ENCODE measurements around the gene PCDHB9. TPM values are rescaled to one million over a fixed set of nuclear protein-coding genes. Genes with fewer than 3 reads are reported as not detected.
"Not testable (repeated sequence)": the region's sequence is repeated elsewhere in the genome, so short reads cannot be mapped to it uniquely, and the experiment has no call there.

Gene PCDHB9
- total RNA-seq, 1 donor from 2014 or later: 1.2 TPM

- Histone ChIP-seq H3K27me3 (ENCODE audit: low read depth) (peaks cover 86% of the 10 kb centered on the region), H3K9me3 (replicated peaks) (peaks cover 86% of the 10 kb centered on the region), H3K27ac (replicated peaks) (no peak overlapping the region), H3K36me3 (no peaks in the 10 kb centered on the region), H3K4me1 (no peaks in the 10 kb centered on the region), H3K4me3 (peak overlapping the region; percentile 19)
- no peak for DNase-seq
- intact Hi-C loops (cut with micrococcal nuclease): no loop called here
- peak; percentile 14 for TF ChIP-seq CTCF (IDR thresholded peaks at IDR 0.05; ENCODE audit: borderline replicate concordance)
Observed at GRCh38 chr5:141155540-141156374, 31.2 kb upstream of the PCDHB9 start.

- H3K27me3 ChIP-seq (ENCODE audit: low read depth): peaks cover 70% of the 10 kb centered on the region
- H3K4me3 ChIP-seq; H3K36me3 ChIP-seq; intact Hi-C loops (cut with micrococcal nuclease); DNase-seq; H3K27ac ChIP-seq (replicated peaks); H3K4me1 ChIP-seq: not testable (repeated sequence)
- peaks cover 80% of the 10 kb centered on the region for H3K9me3 ChIP-seq (replicated peaks)
Observed at GRCh38 chr5:141157356-141157755, 29.6 kb upstream of the PCDHB9 start.

DNA sequence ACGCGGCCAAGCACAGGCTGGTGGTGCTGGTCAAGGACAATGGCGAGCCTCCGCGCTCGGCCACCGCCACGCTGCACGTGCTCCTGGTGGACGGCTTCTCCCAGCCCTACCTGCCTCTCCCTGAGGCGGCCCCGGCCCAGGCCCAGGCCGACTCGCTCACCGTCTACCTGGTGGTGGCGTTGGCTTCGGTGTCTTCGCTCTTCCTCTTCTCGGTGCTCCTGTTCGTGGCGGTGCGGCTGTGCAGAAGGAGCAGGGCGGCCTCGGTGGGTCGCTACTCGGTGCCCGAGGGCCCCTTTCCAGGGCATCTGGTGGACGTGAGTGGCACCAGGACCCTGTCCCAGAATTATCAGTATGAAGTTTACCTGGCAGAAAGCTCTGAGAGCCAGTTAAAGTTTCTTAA lies 29.1 kb upstream of the PCDHB9 start:
- H3K36me3 ChIP-seq; DNase-seq; H3K4me1 ChIP-seq; intact Hi-C loops (cut with micrococcal nuclease); H3K27ac ChIP-seq (replicated peaks); H3K4me3 ChIP-seq: not testable (repeated sequence)
- H3K9me3 ChIP-seq (replicated peaks): peaks cover 80% of the 10 kb centered on the region
- H3K27me3 ChIP-seq (ENCODE audit: low read depth): peaks cover 64% of the 10 kb centered on the region

- Histone ChIP-seq H3K4me3 (peak within 1 kb of the TSS; percentile 46), H3K36me3 (peaks cover 8% of the 10 kb centered on the region), H3K27me3 (ENCODE audit: low read depth) (peaks cover 76% of the 10 kb centered on the region), H3K9me3 (replicated peaks) (peaks cover 58% of the 10 kb centered on the region), H3K4me1 (no peaks in the 10 kb centered on the region), H3K27ac (replicated peaks) (no peak within 1 kb of the TSS)
- intact Hi-C loops (cut with micrococcal nuclease): no loop called here
- TF ChIP-seq CTCF (IDR thresholded peaks at IDR 0.05; ENCODE audit: borderline replicate concordance): peak; percentile 56
- no peak for DNase-seq
Observed at GRCh38 chr5:141172381-141173204, 14.4 kb upstream of the PCDHB9 start, which contains the start of gene PCDHB7. Gene PCDHB7 (plus strand): TSS chr5:141172644. CDS start chr5:141172836, 192 bp downstream.

DNA sequence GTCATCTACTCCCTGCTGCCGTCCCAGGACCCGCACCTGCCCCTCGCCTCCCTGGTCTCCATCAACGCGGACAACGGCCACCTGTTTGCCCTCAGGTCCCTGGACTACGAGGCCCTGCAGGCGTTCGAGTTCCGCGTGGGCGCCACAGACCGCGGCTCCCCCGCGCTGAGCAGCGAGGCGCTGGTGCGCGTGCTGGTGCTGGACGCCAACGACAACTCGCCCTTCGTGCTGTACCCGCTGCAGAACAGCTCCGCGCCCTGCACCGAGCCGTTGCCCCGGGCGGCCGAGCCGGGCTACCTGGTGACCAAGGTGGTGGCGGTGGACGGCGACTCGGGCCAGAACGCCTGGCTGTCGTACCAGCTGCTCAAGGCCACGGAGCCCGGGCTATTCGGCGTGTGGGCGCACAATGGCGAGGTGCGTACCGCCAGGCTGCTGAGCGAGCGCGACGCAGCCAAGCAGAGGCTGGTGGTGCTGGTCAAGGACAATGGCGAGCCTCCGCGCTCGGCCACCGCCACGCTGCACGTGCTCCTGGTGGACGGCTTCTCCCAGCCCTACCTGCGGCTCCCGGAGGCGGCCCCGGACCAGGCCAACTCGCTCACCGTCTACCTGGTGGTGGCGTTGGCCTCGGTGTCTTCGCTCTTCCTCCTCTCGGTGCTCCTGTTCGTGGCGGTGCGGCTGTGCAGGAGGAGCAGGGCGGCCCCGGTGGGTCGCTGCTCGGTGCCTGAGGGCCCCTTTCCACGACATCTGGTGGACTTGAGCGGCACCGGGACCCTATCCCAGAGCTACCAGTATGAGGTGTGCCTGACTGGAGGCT lies 12.5 kb upstream of the PCDHB9 start:
- peaks cover 77% of the 10 kb centered on the region for H3K27me3 ChIP-seq (ENCODE audit: low read depth)
- DNase-seq; intact Hi-C loops (cut with micrococcal nuclease): not testable (repeated sequence)

DNA sequence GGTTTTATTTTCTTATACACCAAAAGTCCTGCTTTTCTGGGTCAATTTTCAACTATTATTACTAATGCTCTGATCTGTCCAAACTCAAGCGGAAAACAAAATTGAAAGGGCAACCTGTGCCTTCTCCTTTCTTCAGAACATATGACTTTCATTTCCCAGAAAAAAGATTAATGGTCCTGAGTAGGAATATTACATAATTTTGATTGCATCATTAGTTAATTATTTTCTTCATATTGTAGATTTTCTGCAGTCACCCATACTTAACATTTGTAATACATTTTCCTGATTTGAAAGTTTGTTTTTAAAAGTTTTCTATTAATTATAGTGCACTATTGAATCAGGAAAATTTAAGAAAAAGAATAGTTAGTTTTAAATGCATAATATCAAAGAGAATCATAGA lies 11.0 kb upstream of the PCDHB9 start:
- Histone ChIP-seq H3K27me3 (ENCODE audit: low read depth) (peaks cover 78% of the 10 kb centered on the region), H3K36me3 (peaks cover 8% of the 10 kb centered on the region), H3K27ac (replicated peaks) (no peak overlapping the region), H3K4me1 (no peaks in the 10 kb centered on the region), H3K9me3 (replicated peaks) (peaks cover 85% of the 10 kb centered on the region), H3K4me3 (no peak overlapping the region)
- no peak for TF ChIP-seq CTCF (IDR thresholded peaks at IDR 0.05; ENCODE audit: borderline replicate concordance)
- intact Hi-C loops (cut with micrococcal nuclease): no loop called here
- no peak for DNase-seq

More for the DNA sequence above, 12.5 kb upstream of the PCDHB9 start:
- H3K9me3 ChIP-seq (replicated peaks): peaks cover 72% of the 10 kb centered on the region
- not testable (repeated sequence) for H3K36me3 ChIP-seq; H3K4me3 ChIP-seq; H3K4me1 ChIP-seq; H3K27ac ChIP-seq (replicated peaks)
